MM.1S (cell line): ENCODE results near the gene NUP210.

ENCODE experiments used
- CTCF ChIP-seq: fragments of 300-600 bp; sonication (generic); IDR thresholded peaks from 2 replicates; pipeline ENCODE4 v1.5.1; 2016; ENCODE audit warnings: antibody characterized with exemption, low read length, mixed read lengths
- EZH2 ChIP-seq: fragments of 300-600 bp; sonication (generic); optimal IDR thresholded peaks from 2 replicates; pipeline ENCODE3; 2017; ENCODE audit warnings: low read depth, mild to moderate bottlenecking, antibody characterized with exemption, low read length, mixed read lengths

- TF ChIP-seq EZH2 (no peak), CTCF (no peak)
Measured at GRCh38 chr3:13301286-13301987, 118.7 kb downstream of the NUP210 start.
